IPS-NIHi11 (cell line): ENCODE results near the gene MAGI1.
A peak's percentile ranks its signal among the peaks of the same experiment; 100 is the strongest.

Experiments used
- DNase-seq: peaks from one replicate; pipeline ENCODE4 v3.0.0; 2012; ENCODE audit warnings: mixed read lengths, low spot score

MAGI1 gene

DNA sequence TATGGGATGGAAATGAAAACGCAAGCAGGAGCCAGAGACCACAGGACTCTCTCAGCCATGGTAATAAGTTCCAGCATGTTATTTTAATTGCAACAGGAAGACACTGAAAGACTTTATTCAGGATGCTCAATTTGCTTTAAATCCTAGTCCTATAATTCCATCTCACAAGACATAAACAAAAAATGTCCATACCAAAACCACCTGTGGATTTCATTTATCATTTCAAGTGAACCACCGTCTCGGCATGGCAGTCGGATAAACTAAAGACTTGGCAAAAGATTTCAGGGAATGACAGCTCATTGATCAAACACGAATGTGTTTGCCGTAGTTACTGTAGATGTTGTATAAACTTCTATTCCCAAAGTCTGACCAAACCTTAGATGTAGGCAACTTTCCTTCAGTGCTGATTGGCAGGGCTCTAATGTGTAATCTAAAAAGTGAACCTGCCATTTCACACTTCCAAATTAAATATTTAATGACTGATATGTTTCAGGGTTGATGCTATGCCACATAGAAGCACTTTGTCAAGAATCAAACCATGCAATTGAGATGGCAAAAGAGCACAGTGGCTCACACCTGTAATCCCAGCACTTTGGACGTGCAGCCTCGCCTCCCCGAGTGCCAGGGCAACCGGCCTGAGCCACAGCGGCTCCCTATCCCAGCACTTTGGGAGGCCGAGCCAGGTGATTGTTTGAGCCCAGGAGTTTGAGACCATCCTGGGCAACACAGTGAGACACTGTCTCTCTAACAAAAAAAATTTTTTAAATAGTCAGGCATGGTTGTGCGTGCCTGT, 331.7 kb downstream of the MAGI1 start:
- DNase-seq = no peak

DNA sequence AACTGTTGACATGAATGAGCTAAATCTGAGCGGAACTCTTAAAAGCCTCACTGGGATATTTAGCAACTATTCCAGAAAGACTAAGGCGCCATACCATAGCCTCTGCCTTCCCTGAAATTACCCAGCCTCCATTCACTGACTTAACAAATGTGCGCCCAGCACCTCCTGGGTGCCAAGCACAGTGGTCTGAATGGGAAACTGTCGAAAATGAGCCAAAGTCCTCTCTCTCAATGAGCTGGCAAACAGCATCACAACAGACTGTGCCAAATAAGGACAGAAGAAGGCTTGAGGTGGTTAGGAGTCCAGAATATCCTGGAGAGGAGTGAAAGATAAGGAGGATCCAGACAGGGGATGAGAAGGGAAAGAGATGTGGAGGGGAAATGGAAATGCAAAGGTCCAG, 332.4 kb downstream of the MAGI1 start:
- DNase-seq = no peak

DNA sequence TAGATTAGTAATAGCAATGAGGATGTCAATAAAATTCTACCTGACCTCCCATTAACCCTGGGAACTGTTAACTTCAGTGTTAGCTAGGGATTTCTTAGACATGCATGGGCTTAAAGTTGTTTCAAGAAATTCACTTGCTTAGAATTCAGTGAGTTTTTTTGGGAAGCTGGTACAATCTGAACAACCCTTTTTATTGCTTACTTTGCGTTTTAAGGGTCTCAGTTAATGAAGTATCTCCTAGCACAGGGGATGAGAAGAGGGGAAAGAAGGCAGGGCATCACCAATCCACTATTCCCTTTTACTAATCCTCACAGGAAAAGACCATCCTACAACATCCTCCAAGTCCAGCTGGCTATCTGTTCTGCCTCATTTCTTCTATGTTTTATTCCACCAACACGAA, 334.9 kb downstream of the MAGI1 start:
- no peak for DNase-seq

DNA sequence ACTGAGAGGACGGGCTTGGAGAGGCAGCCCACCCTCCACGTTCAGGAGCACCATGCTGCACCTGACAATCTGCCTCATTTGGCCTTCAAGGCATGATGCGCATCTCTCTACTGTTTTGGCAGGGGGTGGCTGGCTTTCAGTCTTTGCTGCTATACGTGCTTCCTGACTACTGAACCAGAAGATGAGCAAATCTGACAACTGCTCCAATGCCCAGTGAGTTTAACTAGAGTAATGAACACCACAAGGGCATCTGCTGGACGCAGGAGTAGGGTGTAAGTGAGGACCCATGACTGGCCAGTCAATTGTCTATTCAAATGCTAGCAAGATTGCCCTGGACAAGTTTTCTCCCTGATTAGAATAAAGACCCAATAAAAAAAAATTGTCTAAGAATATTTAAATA, 335.7 kb downstream of the MAGI1 start:
- no peak for DNase-seq

DNA sequence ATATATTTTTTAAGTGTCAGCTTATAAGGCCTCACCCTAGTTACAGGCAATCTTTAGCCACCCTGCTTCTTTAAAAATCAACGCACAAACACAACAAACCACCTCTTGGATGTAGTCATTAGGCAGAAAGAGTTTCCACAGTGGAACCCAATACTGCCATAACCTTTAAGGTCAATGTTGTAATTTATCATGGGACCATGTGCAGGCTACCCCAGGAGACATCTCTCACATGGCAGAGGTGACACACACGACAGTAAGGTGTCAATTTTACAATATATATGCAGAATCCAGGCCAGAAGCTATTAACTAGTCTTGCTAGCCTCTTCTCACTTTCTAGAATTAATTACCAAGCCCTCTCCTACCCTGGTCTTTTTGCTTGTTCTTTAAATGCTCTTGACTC, 336.5 kb downstream of the MAGI1 start:
- no peak for DNase-seq

DNA sequence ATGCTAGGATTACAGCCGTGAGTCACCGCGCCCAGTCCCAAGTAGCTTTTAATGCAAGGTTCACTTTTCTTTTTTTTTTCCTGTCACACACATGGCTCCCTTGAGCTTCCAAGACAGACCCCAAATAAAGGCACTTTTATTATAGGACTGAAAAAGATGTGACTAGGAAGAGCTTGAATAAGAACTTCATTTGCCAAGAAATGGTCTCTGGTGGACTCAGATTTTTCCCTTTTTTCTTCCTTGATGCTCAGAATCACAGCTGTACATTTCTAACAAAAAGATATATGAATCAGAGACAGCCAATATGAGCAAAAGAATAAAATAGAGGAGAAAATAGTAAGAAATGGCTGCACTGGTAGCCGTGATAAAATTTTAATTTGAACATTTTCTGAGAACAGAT, 337.2 kb downstream of the MAGI1 start:
- no peak for DNase-seq

DNA sequence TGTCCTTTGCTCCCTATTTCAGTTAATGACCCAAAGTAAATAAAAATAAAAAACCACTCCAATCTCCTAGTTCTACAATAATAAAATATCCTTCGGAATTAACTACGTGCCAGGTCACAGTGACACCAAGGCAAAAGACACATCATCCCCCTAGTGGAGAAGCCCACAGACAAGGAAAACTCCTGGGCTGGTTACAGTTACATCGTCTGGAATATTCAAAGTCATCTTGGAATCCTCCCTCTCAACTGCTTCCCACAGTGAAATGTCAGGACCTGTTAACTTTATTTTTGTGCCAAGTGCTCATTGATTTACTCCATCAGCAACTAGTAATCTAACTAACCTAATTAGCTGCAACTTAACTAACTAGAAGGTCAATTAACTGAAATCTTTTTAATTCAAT, 349.3 kb downstream of the MAGI1 start:
- DNase-seq = no peak

DNA sequence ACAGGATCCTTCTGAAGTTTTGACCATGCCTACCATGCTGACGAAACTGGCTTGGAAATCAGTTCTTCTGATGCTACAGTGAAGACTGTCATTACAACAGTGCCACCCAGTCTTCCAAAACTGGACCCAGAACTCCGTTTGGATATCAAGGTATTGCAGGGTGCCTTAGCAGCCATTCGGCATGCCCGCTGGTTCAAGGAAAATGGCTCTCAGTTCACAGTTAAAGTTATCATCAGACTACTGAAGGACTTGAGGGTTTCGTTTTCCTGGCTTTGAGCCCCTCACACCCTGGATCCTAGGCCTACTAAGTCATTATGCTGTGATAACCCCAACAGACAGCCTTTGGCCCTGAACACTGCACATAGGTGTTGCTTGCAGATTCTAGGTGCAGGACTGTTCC, 351.0 kb downstream of the MAGI1 start:
- DNase-seq = no peak

DNA sequence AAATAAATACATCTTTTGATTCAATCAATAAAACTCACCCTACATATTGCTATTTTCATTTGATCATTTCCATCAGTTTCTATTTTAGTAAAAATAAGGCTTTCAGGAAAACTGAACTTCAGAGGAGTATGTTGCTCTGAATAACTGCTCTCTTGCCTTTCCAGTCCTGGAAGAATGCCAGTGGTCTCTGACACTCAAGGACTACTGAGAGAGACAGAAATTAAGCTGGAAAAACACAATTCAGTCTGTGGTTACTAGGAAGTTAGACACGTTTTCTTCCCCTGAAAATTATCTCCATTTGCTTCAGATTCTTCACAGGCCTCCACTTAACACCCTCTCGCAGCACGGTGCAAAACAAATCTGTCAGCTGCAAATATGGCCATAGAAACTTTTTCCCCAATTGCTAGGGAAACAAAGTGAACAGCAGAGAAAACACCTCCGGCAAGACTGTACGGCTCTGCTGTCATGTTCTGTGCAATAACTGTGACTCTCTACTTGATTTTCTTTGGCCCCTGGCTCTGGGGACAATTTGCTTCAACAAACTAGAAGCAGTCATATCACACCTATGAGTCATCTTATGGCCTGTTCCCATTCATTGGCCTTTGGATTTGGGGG, 353.0 kb downstream of the MAGI1 start:
- DNase-seq = no peak

DNA sequence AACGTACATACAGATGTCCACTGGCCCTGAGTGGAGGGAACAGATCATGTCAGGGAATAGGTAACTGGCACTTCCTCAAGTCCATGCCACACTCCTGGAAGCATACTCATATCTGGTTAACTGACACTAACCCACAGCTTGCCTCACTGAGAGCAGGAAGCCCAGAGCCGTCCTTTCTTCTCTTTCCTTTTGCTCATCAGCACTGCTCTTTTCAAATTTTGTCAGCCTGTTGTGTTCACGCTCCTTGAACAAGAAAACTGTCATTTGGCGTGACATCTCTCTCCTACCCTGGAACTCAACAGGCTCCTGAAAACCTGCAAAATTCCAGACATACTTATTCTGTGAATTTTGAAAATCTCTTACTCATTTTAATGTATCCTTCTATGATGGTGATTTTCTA, 360.2 kb downstream of the MAGI1 start:
- no peak for DNase-seq

DNA sequence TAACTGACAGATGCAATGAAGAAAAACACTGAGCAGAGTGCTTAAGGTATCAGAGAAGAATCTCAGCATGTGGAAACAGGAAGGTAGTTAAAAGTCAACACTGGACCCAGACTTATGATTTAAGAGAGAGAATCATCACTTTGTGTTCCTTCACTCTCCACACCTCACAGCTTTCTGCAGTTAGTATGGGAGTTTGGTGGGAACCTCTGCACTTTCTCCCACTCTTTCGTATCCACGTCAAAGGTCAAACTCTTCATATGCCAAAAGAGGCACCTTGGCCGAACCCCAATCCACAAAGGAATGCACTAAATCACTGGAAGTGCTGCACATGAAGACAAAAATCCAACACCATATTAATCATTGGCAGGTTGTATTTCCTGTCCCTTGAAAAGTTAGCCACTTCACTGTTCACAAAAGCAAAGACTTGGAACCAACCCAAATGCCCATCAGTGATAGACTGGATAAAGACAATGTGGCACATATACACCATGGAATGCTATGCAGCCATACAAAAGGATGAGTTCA, 361.2 kb downstream of the MAGI1 start:
- no peak for DNase-seq

DNA sequence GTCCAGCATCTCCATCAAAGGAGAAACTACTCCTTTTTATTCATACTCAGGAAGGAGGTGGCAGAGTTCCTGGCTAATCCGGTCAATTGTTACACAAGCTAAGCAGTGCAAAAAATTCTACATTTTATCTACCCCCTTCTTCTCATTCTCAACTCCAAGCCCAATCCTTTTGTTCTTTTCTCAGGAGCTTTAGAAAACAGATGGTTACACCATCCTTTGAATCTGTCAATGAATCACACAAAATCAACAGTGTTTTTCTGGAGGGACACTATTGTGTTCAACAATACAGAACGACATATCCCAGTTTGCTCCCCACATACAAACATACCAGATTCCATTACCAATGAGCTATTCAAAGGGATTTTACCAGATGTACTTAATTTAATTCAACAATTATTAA, 362.1 kb downstream of the MAGI1 start:
- no peak for DNase-seq

DNA sequence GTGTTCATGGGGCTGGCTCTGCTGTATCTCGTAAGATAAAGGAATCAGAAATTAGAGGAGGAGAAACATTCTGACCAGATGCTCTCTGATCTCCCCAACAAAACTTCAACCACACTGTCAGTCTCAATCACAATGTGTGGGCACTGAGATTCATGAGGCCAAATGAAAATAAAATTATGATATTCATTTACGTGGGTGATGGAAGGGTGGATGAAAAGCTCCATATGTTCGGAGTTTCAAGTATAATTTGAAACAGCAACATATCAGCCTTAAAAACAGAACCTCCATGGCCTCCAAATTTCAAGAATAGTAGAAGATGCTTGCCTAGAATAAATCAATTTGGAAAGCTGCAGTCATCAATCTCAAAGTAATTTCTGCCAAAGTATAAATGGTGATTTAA, 363.7 kb downstream of the MAGI1 start:
- DNase-seq = no peak

DNA sequence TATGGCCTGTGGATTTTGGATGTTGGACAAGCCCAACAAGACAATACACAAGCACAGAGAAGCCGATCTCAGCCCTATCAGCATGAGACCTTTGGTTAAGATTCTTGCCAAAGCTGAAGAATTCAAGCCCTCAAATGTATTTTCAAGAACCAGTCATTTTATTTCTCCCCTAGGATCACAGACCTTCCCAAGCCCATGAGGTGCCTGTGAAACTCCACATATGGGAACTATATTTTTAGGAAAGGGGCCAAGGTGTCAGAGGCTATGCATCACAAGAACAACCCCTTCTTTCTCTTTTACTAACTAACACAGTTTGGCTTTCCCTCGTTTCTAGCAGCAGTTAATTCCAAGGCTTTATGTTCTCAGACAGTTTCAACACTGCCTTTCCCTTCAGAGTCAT, 364.5 kb downstream of the MAGI1 start:
- DNase-seq = no peak

DNA sequence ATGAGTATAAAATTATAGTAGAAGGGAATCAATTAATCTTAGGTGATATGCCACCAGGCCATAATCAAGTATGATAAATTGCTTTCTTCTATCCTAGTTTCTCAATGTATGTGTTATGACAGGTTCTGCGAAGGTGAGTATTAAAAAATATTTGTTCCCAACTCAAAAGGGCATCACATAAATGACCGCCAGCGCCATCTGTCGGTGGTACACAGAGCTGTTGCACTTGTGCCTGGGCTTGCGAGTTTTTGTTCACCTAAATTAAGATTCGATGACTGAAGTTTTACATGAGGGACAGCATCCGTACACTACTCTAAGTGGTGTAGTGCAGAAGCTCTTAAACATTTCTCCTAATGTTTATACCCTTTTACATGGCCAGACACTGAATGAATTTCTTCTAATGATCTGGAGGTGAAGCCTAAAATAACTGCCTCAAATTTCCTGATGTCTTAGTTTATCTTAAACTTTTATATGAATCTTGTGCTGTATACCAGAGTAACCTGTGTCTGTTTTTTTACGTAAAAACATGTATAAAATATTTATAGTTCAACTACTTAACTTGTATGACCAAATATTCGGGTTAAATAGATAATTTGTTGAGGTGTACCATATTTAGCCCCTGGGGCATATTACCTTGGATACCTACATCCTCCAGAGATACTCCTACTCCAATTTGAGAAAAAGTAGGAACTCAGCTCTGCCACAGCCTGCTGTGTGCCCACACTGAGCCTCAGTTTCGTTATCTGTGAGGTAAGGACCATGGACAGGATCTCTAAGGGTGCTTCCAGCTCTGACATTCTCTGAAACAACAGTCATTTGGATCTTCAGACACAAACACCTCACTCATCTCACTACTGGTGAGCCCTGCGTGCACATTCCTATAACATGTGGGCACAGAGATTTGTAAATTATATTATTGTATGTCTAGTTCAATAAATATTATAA, 365.6 kb downstream of the MAGI1 start:
- peak; percentile 59 for DNase-seq

DNA sequence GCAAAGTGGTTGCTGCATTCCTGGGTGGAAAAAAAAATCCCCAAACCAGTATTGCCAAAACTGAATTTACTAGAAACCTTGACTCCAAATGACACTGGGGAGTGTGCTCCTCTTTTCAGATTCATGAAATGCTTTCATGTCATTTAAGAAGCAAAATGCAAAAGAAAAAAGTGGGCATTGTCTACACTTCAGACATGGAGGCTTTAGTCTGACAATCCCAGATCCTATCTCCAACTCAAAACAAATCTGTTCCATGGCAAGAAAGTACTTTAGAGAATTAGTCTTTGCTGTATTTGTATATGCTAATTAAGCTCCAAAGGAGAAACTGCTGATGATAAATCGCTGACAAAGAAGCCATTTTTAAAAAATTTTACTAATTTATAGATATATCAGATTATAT, 366.7 kb downstream of the MAGI1 start:
- no peak for DNase-seq

DNA sequence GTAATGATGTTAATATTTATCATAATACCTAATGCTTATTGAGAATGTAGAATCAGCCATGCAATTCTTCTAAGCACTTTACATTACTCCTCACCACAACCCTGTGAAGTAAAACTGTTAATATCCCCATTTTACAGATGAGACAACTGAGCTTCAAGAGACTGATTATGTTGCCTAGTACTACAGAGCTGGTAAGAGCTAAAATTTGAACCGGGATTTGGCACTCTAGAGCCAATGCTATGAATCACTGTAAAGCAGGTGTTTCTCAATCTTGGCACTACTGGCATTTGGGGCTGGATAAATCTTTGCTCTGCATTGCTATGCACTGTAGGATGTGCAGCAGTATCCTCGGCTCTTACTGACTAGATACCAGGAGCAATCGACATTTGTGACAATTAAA, 367.7 kb downstream of the MAGI1 start:
- no peak for DNase-seq

DNA sequence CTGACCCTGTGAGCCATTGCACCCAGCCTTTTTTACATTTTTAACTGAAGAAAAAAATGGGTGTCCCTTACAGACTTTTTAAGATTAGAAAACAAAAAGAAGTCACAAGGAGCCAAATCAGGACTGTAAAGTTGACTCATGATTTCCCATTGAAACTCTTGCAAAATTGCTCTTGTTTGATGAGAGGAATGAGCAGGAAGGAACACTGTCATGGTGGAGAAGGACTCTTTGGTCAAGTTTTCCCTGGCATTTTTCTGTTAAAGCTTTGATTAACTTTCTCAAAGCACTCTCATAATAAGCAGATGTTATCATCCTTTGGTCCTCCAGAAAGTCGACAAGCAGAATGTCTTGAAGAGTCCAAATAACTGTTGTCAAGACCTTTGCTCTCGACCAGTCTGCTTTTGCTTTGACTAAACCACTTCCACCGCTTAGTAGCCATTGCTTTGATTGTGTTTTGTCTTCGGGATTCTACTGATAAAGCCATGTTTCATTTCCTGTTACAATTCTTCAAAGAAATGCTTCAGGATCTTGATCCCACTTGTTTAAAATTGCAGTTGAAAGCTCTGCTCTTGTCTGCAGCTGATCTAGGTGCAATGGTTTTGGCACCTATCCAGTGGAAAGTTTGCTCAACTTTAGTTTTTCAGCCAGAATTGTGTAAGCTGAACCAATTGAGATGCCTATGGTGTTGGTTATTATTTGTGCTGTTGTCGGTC, 369.4 kb downstream of the MAGI1 start:
- no peak for DNase-seq

DNA sequence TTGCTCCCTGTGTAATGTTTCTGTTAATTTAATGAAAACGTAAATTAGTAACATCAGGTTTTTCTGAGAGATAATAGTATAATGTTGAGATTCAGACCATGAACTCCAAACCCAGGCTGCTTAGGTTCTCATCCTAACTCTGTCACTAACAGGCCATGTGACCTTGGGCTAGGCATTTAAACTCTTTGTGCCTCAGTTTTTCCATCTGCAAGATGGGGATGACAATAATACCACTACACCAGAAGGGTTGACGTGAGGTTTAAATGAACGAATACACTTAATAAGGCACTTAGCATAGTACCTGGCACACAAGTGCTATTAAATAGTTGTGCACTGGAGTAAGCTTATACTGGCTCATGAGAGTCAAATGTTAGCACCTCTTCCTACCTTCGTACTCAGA, 370.8 kb downstream of the MAGI1 start:
- DNase-seq = no peak

DNA sequence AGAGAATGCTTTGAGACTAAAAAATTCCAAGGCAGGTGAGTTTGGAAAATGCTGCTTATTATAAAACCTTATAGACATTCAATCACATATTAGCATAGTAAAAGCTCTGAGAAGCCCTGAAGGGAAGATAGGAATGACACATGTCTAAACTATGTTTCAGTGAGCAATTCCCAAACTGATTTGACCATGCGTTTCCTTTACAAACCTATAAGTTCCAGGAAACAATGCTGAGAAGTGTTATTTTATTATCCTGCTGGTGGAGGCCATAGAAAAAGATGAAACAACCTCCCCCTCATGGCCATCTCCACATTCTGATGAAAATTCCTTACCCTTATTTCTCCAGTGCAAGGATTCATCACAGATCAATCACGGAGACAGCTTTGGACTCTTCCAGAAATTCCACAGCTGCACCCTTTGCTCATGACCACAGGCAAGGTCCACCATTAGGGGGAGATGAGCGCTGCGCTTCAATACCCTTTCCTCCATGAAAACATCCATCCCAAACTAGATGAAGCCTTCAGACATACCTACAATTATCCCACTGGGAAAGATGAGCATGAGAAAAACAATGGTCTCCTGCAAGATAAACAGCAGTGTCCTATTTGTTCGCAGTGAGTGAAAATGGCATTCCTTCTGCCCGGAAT, 372.1 kb downstream of the MAGI1 start:
- DNase-seq = no peak

DNA sequence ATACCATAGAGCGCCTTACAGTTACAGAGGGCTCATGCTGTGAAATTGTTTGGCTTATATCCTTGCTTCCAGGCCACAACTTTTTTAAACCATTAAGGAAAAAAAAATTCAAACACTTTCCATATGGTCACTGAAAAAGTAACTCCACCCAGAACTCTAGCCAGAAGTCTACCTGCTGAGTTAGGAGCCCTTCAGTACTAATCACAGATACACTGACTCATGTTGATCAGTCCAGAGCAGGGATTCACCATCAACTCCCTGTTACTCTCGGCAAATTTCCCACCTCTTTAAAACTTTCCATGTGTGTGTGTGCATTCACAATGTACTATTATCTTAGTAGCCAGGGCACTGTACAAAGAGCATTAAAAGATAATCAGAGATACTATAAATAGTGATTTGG, 372.8 kb downstream of the MAGI1 start:
- DNase-seq = no peak

DNA sequence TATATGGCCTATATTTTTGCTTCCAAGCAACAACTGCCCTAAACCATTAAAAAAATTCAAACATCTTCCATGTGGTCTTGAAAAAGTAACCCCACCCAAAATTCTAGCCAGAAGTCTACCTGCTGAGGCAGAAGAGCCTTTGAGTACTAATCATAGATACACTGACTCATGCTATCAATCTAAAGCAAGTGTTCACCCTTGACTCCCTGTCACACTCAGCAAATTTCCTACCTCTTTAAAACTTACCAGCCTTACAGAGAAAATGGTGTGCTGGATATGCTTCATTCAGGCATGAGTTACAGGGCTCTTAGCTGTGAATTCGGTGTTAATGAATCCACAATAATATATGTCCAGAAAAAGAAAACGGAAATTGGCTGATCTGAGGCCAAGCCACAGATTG, 373.8 kb downstream of the MAGI1 start:
- DNase-seq = no peak
